Thyroid gland (tissue), 4 donors: ENCODE data around the gene NCKAP5L. TPM values are rescaled to one million over a fixed set of nuclear protein-coding genes. Genes with fewer than 3 reads are reported as not detected.

Source experiments
- DNase-seq, 2 donors: peaks; one replicate each; pipeline ENCODE4 v3.0.0-alpha.2; 2019
- H3K27ac ChIP-seq, 3 donors: fragments of 200-600 bp; sonication (generic); 1 replicate in 2 of 3; 2 replicates in 1 of 3; pipeline ENCODE4 v1.5.1; 2016 to 2019; ENCODE audit warnings: mild to moderate bottlenecking in 1 of 3, moderate library complexity in 1 of 3
- H3K27me3 ChIP-seq: fragments of 200-600 bp; sonication (generic); one replicate; pipeline ENCODE4 v1.5.1; 2019
- H3K36me3 ChIP-seq, 2 donors: fragments of 200-600 bp; sonication (generic); one replicate each; pipeline ENCODE4 v1.5.1; 2016 to 2019
- H3K4me1 ChIP-seq, 2 donors: fragments of 200-600 bp; sonication (generic); one replicate each; pipeline ENCODE4 v1.5.1; 2017 to 2019
- H3K4me3 ChIP-seq, 3 donors: fragments of 200-600 bp; sonication (generic); replicated peaks in 1 of 3; 1 replicate in 2 of 3; 2 replicates in 1 of 3; pipeline ENCODE4 v1.5.1; 2016; ENCODE audit warnings: mild to moderate bottlenecking in 1 of 3
- H3K9me3 ChIP-seq: fragments of 200-600 bp; sonication (generic); one replicate; pipeline ENCODE4 v1.5.1; 2017
- POLR2A ChIP-seq, 2 donors: fragments of 450-650 bp; IDR thresholded peaks; one replicate each; pipeline ENCODE4 v1.6.1; 2017; ENCODE audit warnings: antibody characterized with exemption in 2 of 2, mild to moderate bottlenecking in 2 of 2, moderate library complexity in 1 of 2
- WGBS, 2 donors: methylation state at CpG; one replicate each; pipeline ENCODE4 v1.1.5; 2017; 5-methylcytosine and 5-hydroxymethylcytosine counted together
- intact Hi-C: fragments of 100-400 bp; cut with DNase I; formaldehyde crosslinking; loops from one replicate; pipeline ENCODE4 v1.15.1; 2023
- total RNA-seq, 4 donors: library from RNA; depleted of rRNA; stranded (reverse); fragments of >200 nt; gene quantifications; one replicate each; pipeline ENCODE4 v1.2.3, GENCODE V29; 2016
- TF ChIP-seq, protein P1 (sequence below), 6 experiments: fragments of 200-600 bp in 3 of 6; fragments of 450-650 bp in 3 of 6; sonication (generic) in 3 of 6; IDR thresholded peaks; one replicate each; pipeline ENCODE4 v1.5.1; 2016 to 2019; ENCODE audit warnings: antibody characterized with exemption in 6 of 6, mild to moderate bottlenecking in 2 of 6, inconsistent platforms in 1 of 6, moderate library complexity in 1 of 6

NCKAP5L gene
- total RNA-seq, 4 donors from 2014 or later, result 14.1 to 33.7 (median 16.3) TPM

DNA sequence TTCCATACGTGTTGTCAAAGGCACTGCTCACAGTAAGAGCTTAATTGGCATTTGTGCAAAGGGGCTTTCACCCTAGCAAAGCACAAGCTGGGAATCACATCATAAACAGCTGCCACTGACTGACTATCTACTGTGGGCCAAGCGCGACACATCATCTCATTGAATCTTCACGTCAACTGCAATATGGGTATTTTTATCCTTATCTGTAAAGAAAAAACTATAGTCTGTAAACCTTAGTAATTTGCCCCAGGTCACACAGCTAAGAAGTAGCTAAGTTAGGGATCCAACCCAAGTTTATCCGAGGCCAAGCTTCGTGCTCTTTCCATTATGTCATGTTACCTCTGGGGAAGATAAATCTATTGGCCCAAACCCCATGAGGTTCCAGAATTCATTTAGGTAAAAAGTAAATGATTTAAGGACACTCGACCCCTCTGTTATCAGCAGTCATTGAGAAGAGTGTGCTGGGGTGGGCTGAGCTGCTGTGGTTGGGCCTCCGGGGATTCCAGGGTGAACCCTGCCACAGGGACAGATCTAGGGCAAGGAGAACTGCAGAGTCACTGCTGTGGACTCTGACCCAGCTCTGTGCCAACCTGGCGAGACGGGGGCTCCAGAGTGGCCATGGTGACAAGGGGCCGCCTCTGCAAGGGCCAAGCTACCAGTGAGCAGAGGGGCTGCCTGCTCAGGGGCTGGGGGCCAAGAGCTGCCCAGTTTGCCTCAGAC, 27.6 kb downstream of the NCKAP5L start:
- DNase-seq, result no peak
- H3K36me3 ChIP-seq, result peaks cover 29 to 47% of the 10 kb centered on the region in 2 donors
- WGBS, 2 donors, result 90 to 91% methylated on average over 9 to 10 of the region's 11 CpGs

DNA sequence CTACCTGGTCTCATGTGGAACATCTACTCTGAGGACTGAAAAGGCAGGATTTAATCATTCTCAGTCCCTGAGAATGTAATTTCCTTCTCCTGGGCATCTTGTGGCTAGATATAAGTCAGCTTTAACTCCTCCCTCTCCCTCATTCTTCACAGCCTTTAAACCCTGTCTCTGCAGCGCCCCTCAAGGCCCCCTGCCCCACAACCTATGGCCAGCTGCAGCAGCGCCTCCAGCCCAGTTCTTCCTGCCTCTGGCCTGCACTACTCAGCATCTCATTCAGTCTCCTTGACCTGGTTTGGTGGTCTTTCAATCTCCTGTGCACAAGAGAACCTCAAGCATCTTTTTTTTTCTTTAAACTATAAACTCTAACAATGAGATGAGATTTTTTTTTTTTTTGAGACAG, 29.3 kb downstream of the NCKAP5L start:
- peaks cover 25 to 42% of the 10 kb centered on the region in 2 donors for H3K36me3 ChIP-seq
- TF ChIP-seq POLR2A (IDR thresholded peaks at IDR 0.05), result no peak
- TF ChIP-seq, protein P1, sequence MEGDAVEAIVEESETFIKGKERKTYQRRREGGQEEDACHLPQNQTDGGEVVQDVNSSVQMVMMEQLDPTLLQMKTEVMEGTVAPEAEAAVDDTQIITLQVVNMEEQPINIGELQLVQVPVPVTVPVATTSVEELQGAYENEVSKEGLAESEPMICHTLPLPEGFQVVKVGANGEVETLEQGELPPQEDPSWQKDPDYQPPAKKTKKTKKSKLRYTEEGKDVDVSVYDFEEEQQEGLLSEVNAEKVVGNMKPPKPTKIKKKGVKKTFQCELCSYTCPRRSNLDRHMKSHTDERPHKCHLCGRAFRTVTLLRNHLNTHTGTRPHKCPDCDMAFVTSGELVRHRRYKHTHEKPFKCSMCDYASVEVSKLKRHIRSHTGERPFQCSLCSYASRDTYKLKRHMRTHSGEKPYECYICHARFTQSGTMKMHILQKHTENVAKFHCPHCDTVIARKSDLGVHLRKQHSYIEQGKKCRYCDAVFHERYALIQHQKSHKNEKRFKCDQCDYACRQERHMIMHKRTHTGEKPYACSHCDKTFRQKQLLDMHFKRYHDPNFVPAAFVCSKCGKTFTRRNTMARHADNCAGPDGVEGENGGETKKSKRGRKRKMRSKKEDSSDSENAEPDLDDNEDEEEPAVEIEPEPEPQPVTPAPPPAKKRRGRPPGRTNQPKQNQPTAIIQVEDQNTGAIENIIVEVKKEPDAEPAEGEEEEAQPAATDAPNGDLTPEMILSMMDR (IDR thresholded peaks at IDR 0.05), result no peak
- DNase-seq, result no peak
- H3K9me3 ChIP-seq, result no peaks in the 10 kb centered on the region
- no peak overlapping the region for H3K4me3 ChIP-seq
- no peaks in the 10 kb centered on the region for H3K27me3 ChIP-seq
- H3K4me1 ChIP-seq, result no peaks in the 10 kb centered on the region
- 96 to 100% methylated on average over 2 of the region's 2 CpGs for WGBS, 2 donors
- intact Hi-C loops, result no loop called here
- H3K27ac ChIP-seq, result no peak overlapping the region

More for the DNA sequence above, 27.6 kb downstream of the NCKAP5L start:
- H3K27ac ChIP-seq, result no peak overlapping the region
- no peaks in the 10 kb centered on the region for H3K9me3 ChIP-seq
- TF ChIP-seq POLR2A (IDR thresholded peaks at IDR 0.05), result no peak
- TF ChIP-seq, protein P1 (IDR thresholded peaks at IDR 0.05), result no peak
- H3K4me3 ChIP-seq, result no peak overlapping the region
- intact Hi-C loops, result no loop called here
- no peaks in the 10 kb centered on the region for H3K4me1 ChIP-seq
- no peaks in the 10 kb centered on the region for H3K27me3 ChIP-seq

DNA sequence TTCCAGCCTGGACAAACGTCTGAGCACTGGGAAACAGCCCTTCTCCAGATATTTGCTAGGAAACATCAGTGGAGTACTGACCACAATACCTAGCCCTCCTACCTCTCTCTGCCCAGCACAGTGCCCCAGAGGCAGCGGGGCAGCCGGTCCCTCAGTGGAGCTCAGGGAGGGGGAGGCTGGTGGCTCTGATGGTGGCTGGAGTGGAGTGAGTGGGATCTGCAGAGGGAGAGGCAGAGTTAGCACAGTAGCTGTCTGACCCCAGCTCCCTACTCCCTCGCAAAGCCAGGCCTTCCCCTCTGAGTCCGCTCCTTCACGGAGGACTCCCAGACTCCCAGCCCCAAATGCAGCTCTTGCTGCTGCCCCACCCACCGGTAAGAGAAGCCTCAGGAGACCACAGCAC, 30.0 kb downstream of the NCKAP5L start:
- intact Hi-C loops, result no loop called here
- 87 to 90% methylated on average over 5 to 7 of the region's 7 CpGs for WGBS, 2 donors
- no peak overlapping the region for H3K27ac ChIP-seq

DNA sequence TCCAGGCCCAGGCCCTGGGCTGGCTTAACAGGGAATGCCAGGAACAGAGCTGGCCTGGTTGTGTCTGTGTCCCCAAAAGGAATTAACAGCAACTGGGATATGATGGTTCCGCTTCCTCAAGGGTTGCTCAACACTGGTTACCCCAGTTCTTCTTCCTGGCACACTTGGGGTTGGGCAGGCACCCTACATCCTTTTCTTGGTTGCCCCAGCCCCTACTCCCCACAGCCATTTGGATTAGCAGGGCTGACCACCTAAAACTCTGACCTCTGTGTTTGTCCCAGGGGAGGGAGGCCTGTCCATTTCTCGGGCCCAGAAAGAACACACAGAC, 30.8 kb downstream of the NCKAP5L start:
- no peak for DNase-seq
- Histone ChIP-seq H3K4me3 (no peak overlapping the region), H3K4me1 (no peaks in the 10 kb centered on the region), H3K27me3 (no peaks in the 10 kb centered on the region), H3K9me3 (no peaks in the 10 kb centered on the region), H3K36me3 (peaks cover 10 to 30% of the 10 kb centered on the region in 2 donors), H3K27ac (no peak overlapping the region)
- WGBS, 2 donors, result 33 to 100% methylated on average over 1 of the region's 2 CpGs
- intact Hi-C loops, result no loop called here
- TF ChIP-seq, protein P1 (IDR thresholded peaks at IDR 0.05), result no peak
- no peak for TF ChIP-seq POLR2A (IDR thresholded peaks at IDR 0.05)

More for the DNA sequence above, 30.0 kb downstream of the NCKAP5L start:
- TF ChIP-seq, protein P1 (IDR thresholded peaks at IDR 0.05), result no peak
- TF ChIP-seq POLR2A (IDR thresholded peaks at IDR 0.05), result no peak
- no peaks in the 10 kb centered on the region for H3K4me1 ChIP-seq
- no peaks in the 10 kb centered on the region for H3K9me3 ChIP-seq
- no peaks in the 10 kb centered on the region for H3K27me3 ChIP-seq
- DNase-seq, result no peak
- peaks cover 18 to 36% of the 10 kb centered on the region in 2 donors for H3K36me3 ChIP-seq
- no peak overlapping the region for H3K4me3 ChIP-seq

DNA sequence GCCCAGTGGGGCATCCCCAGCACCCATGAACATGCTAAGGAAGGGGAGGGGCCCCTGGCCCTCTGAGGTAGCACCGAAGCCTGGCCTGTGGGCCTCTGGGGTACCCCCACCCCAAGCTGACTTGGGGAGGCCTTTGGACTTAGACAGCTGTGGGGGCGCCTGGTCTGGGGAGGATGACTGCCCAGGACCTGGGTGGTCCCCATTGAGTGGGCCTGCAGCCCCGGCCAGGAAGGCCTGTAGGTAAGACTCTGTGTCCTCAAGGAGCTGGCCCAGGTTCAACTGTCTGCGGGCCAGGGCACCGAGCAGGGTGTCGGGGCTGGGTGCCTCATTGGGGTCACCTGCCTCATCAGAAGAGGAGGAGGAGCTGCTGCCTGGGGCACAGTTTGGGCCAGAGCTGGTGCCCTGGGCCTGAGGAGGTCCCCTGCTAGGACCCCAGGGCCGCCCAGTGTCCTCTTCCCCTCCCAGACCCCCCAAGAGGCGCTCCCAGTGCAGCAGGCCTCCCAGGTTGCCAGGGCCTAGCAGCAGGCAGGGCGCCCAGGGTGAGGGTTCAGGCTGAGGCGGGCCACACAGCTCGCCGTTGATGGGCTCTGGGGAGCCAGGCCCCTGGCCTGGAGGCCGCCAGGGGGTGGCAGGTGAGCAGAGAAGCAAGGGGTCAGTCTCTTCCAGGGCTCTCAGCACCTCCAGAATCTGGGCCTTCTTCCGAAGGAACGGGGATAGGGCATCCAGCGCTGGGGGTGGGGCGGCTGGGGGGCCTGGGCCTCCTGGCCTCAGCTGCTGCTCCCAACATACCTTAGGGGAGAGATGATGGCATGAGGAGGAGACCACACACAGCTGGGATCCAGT, 31.4 kb downstream of the NCKAP5L start:
- peaks cover 10 to 26% of the 10 kb centered on the region in 2 donors for H3K36me3 ChIP-seq
- no peaks in the 10 kb centered on the region for H3K4me1 ChIP-seq
- no peak for DNase-seq
- TF ChIP-seq, protein P1 (IDR thresholded peaks at IDR 0.05), result no peak
- TF ChIP-seq POLR2A (IDR thresholded peaks at IDR 0.05), result no peak
- 90 to 98% methylated on average over 2 to 9 of the region's 17 CpGs for WGBS, 2 donors
- H3K27me3 ChIP-seq, result no peaks in the 10 kb centered on the region
- no peak overlapping the region for H3K4me3 ChIP-seq
- intact Hi-C loops, result no loop called here
- no peaks in the 10 kb centered on the region for H3K9me3 ChIP-seq
- H3K27ac ChIP-seq, result no peak overlapping the region
